ENCODE results near the gene EML1.

The EML1 gene

GRCh38 chr14:99815696-99816095 lies 22.5 kb downstream of the EML1 start:
- Mint-ChIP-seq H3K9me3 (no peaks in the 10 kb centered on the region), H3K27me3 (peaks cover 38% of the 10 kb centered on the region), H3K4me1 (peaks cover 5% of the 10 kb centered on the region), H3K36me3 (no peaks in the 10 kb centered on the region), H3K4me3 (no peak overlapping the region), H3K27ac (no peak overlapping the region)
- CTCF ChIA-PET, result no interaction called here
- no peak for DNase-seq

- Mint-ChIP-seq H3K27ac (no peak overlapping the region), H3K4me1 (peaks cover 5% of the 10 kb centered on the region), H3K4me3 (no peak overlapping the region), H3K9me3 (no peaks in the 10 kb centered on the region), H3K27me3 (peaks cover 40% of the 10 kb centered on the region), H3K36me3 (no peaks in the 10 kb centered on the region)
- DNase-seq, result no peak
- CTCF ChIA-PET, result no interaction called here
These were observed 23.0 kb downstream of the EML1 start for GRCh38 chr14:99816217-99816616.

- CTCF ChIA-PET, result no interaction called here
- Mint-ChIP-seq H3K9me3 (no peaks in the 10 kb centered on the region), H3K4me1 (peaks cover 8% of the 10 kb centered on the region), H3K4me3 (no peak overlapping the region), H3K27ac (no peak overlapping the region), H3K27me3 (peaks cover 42% of the 10 kb centered on the region), H3K36me3 (no peaks in the 10 kb centered on the region)
- DNase-seq, result no peak
These were observed 23.4 kb downstream of the EML1 start for GRCh38 chr14:99816642-99817041.

GRCh38 chr14:99817331-99817730 lies 24.1 kb downstream of the EML1 start:
- Mint-ChIP-seq H3K4me3 (no peak overlapping the region), H3K36me3 (no peaks in the 10 kb centered on the region), H3K27ac (no peak overlapping the region), H3K9me3 (no peaks in the 10 kb centered on the region), H3K27me3 (peaks cover 41% of the 10 kb centered on the region), H3K4me1 (peaks cover 13% of the 10 kb centered on the region)
- CTCF ChIA-PET, result no interaction called here
- no peak for DNase-seq

GRCh38 chr14:99818503-99819036 lies 25.4 kb downstream of the EML1 start:
- peaks cover 50% of the 10 kb centered on the region for H3K27me3 Mint-ChIP-seq
- no peaks in the 10 kb centered on the region for H3K36me3 Mint-ChIP-seq
- H3K4me3 Mint-ChIP-seq, result no peak overlapping the region
- no peak for DNase-seq
- no peaks in the 10 kb centered on the region for H3K9me3 Mint-ChIP-seq
- H3K4me1 Mint-ChIP-seq, result peaks cover 13% of the 10 kb centered on the region
- CTCF ChIA-PET, result no interaction called here
- H3K27ac Mint-ChIP-seq, result no peak overlapping the region

GRCh38 chr14:99819514-99819913 lies 26.3 kb downstream of the EML1 start:
- Mint-ChIP-seq H3K27me3 (peaks cover 49% of the 10 kb centered on the region), H3K4me3 (no peak overlapping the region)

GRCh38 chr14:99820702-99821331 lies 27.6 kb downstream of the EML1 start:
- no peak overlapping the region for H3K27ac Mint-ChIP-seq
- CTCF ChIA-PET, result no interaction called here
- no peak for DNase-seq
- peaks cover 13% of the 10 kb centered on the region for H3K4me1 Mint-ChIP-seq
- H3K4me3 Mint-ChIP-seq, result no peak overlapping the region
- peaks cover 43% of the 10 kb centered on the region for H3K27me3 Mint-ChIP-seq
- no peaks in the 10 kb centered on the region for H3K36me3 Mint-ChIP-seq
- no peaks in the 10 kb centered on the region for H3K9me3 Mint-ChIP-seq

More at GRCh38 chr14:99819514-99819913, 26.3 kb downstream of the EML1 start:
- H3K4me1 Mint-ChIP-seq, result peaks cover 13% of the 10 kb centered on the region
- DNase-seq, result peak; percentile 24
- H3K36me3 Mint-ChIP-seq, result no peaks in the 10 kb centered on the region
- H3K9me3 Mint-ChIP-seq, result no peaks in the 10 kb centered on the region
- CTCF ChIA-PET, result no interaction called here
- H3K27ac Mint-ChIP-seq, result no peak overlapping the region

GRCh38 chr14:99821519-99822508 lies 28.6 kb downstream of the EML1 start:
- peak; percentile 21 for DNase-seq
- H3K4me3 Mint-ChIP-seq, result no peak overlapping the region
- H3K9me3 Mint-ChIP-seq, result no peaks in the 10 kb centered on the region
- peaks cover 43% of the 10 kb centered on the region for H3K27me3 Mint-ChIP-seq
- no peaks in the 10 kb centered on the region for H3K36me3 Mint-ChIP-seq
- H3K4me1 Mint-ChIP-seq, result peaks cover 13% of the 10 kb centered on the region
- CTCF ChIA-PET, result interaction anchor here (1.2 kb wide), 2 partner anchors 11 to 54 kb away, joined by 3 read pairs; no protein-coding TSS in a partner anchor
- H3K27ac Mint-ChIP-seq, result no peak overlapping the region

- Mint-ChIP-seq H3K4me1 (peaks cover 13% of the 10 kb centered on the region), H3K27ac (no peak overlapping the region), H3K9me3 (no peaks in the 10 kb centered on the region), H3K27me3 (peaks cover 39% of the 10 kb centered on the region), H3K4me3 (no peak overlapping the region), H3K36me3 (no peaks in the 10 kb centered on the region)
- CTCF ChIA-PET, result interaction anchor here (1.2 kb wide), 1 partner anchor 53 kb away, joined by 3 read pairs; no protein-coding TSS in a partner anchor
- no peak for DNase-seq
These were observed 29.7 kb downstream of the EML1 start for GRCh38 chr14:99822800-99823455.

GRCh38 chr14:99824776-99825175 lies 31.6 kb downstream of the EML1 start:
- Mint-ChIP-seq H3K27ac (no peak overlapping the region), H3K4me3 (no peak overlapping the region), H3K9me3 (no peaks in the 10 kb centered on the region), H3K27me3 (peaks cover 38% of the 10 kb centered on the region), H3K4me1 (peaks cover 8% of the 10 kb centered on the region), H3K36me3 (no peaks in the 10 kb centered on the region)
- DNase-seq, result no peak
- CTCF ChIA-PET, result no interaction called here

- H3K27me3 Mint-ChIP-seq, result peaks cover 29% of the 10 kb centered on the region
- CTCF ChIA-PET, result no interaction called here
- H3K4me1 Mint-ChIP-seq, result no peaks in the 10 kb centered on the region
- no peak overlapping the region for H3K27ac Mint-ChIP-seq
- no peak overlapping the region for H3K4me3 Mint-ChIP-seq
- H3K9me3 Mint-ChIP-seq, result no peaks in the 10 kb centered on the region
- H3K36me3 Mint-ChIP-seq, result no peaks in the 10 kb centered on the region
- DNase-seq, result no peak
These were observed 36.2 kb downstream of the EML1 start for GRCh38 chr14:99829450-99829849.

- Mint-ChIP-seq H3K4me3 (no peak overlapping the region), H3K27ac (no peak overlapping the region), H3K9me3 (no peaks in the 10 kb centered on the region), H3K27me3 (peaks cover 39% of the 10 kb centered on the region), H3K4me1 (no peaks in the 10 kb centered on the region), H3K36me3 (no peaks in the 10 kb centered on the region)
- CTCF ChIA-PET, result no interaction called here
- no peak for DNase-seq
These were observed 38.1 kb downstream of the EML1 start for GRCh38 chr14:99831303-99831702.

GRCh38 chr14:99831903-99832685 lies 38.9 kb downstream of the EML1 start:
- DNase-seq, result no peak
- Mint-ChIP-seq H3K4me1 (no peaks in the 10 kb centered on the region), H3K27me3 (peaks cover 45% of the 10 kb centered on the region), H3K27ac (no peak overlapping the region), H3K4me3 (no peak overlapping the region), H3K9me3 (no peaks in the 10 kb centered on the region), H3K36me3 (no peaks in the 10 kb centered on the region)
- CTCF ChIA-PET, result no interaction called here

- peaks cover 46% of the 10 kb centered on the region for H3K27me3 Mint-ChIP-seq
- no peak overlapping the region for H3K4me3 Mint-ChIP-seq
- H3K9me3 Mint-ChIP-seq, result no peaks in the 10 kb centered on the region
- H3K36me3 Mint-ChIP-seq, result no peaks in the 10 kb centered on the region
- DNase-seq, result no peak
- no peak overlapping the region for H3K27ac Mint-ChIP-seq
- H3K4me1 Mint-ChIP-seq, result no peaks in the 10 kb centered on the region
- CTCF ChIA-PET, result no interaction called here
These were observed 44.6 kb downstream of the EML1 start for GRCh38 chr14:99837822-99838221.
